Thyroid gland (tissue), 4 donors: Measurements from ENCODE around the gene ACTN3. TPM values are rescaled to one million over a fixed set of nuclear protein-coding genes. Genes with fewer than 3 reads are reported as not detected.

Source experiments
- DNase-seq, 2 donors: peaks; one replicate each; pipeline ENCODE4 v3.0.0-alpha.2; 2019
- H3K27ac ChIP-seq, 3 donors: fragments of 200-600 bp; sonication (generic); 1 replicate in 2 of 3; 2 replicates in 1 of 3; pipeline ENCODE4 v1.5.1; 2016 to 2019; ENCODE audit warnings: mild to moderate bottlenecking in 1 of 3, moderate library complexity in 1 of 3
- H3K27me3 ChIP-seq: fragments of 200-600 bp; sonication (generic); one replicate; pipeline ENCODE4 v1.5.1; 2019
- H3K36me3 ChIP-seq, 2 donors: fragments of 200-600 bp; sonication (generic); one replicate each; pipeline ENCODE4 v1.5.1; 2016 to 2019
- H3K4me1 ChIP-seq, 2 donors: fragments of 200-600 bp; sonication (generic); one replicate each; pipeline ENCODE4 v1.5.1; 2017 to 2019
- H3K4me3 ChIP-seq, 3 donors: fragments of 200-600 bp; sonication (generic); replicated peaks in 1 of 3; 1 replicate in 2 of 3; 2 replicates in 1 of 3; pipeline ENCODE4 v1.5.1; 2016; ENCODE audit warnings: mild to moderate bottlenecking in 1 of 3
- H3K9me3 ChIP-seq: fragments of 200-600 bp; sonication (generic); one replicate; pipeline ENCODE4 v1.5.1; 2017
- CTCF ChIP-seq, 6 experiments: fragments of 200-600 bp in 3 of 6; fragments of 450-650 bp in 3 of 6; sonication (generic) in 3 of 6; IDR thresholded peaks; one replicate each; pipeline ENCODE4 v1.5.1; 2016 to 2019; ENCODE audit warnings: antibody characterized with exemption in 6 of 6, mild to moderate bottlenecking in 2 of 6, inconsistent platforms in 1 of 6, moderate library complexity in 1 of 6
- POLR2A ChIP-seq, 2 donors: fragments of 450-650 bp; IDR thresholded peaks; one replicate each; pipeline ENCODE4 v1.6.1; 2017; ENCODE audit warnings: antibody characterized with exemption in 2 of 2, mild to moderate bottlenecking in 2 of 2, moderate library complexity in 1 of 2
- WGBS, 2 donors: methylation state at CpG; one replicate each; pipeline ENCODE4 v1.1.5; 2017; 5-methylcytosine and 5-hydroxymethylcytosine counted together
- intact Hi-C: fragments of 100-400 bp; cut with DNase I; formaldehyde crosslinking; loops from one replicate; pipeline ENCODE4 v1.15.1; 2023
- total RNA-seq, 4 donors: library from RNA; depleted of rRNA; stranded (reverse); fragments of >200 nt; gene quantifications; one replicate each; pipeline ENCODE4 v1.2.3, GENCODE V29; 2016

The ACTN3 gene
- under 1 TPM in 1 of 4 donors, not detected in 3; 0.27 TPM for total RNA-seq

- intact Hi-C loops: no loop called here
- Histone ChIP-seq H3K4me1 (peaks cover 15 to 16% of the 10 kb centered on the region in 2 donors), H3K36me3 (peaks cover 0 to 4% of the 10 kb centered on the region in 2 donors), H3K27ac (peak within 1 kb of the TSS in 1 of 3 donors; percentile 58), H3K9me3 (no peaks in the 10 kb centered on the region), H3K27me3 (no peaks in the 10 kb centered on the region), H3K4me3 (peak within 1 kb of the TSS; percentile 80 to 94 (median 82))
- TF ChIP-seq CTCF (IDR thresholded peaks at IDR 0.05): no peak
- TF ChIP-seq POLR2A (IDR thresholded peaks at IDR 0.05): no peak
- DNase-seq: peak; percentile 18 to 25
- 3% methylated on average over 17 to 24 of the region's 37 CpGs for WGBS, 2 donors
These were observed at the start of gene ACTN3 for GRCh38 chr11:66546368-66546965. Gene ACTN3, plus strand, starts transcription at chr11:66546903. Its CDS starts 35 bp downstream, at chr11:66546938.

GRCh38 chr11:66497206-66497605 is 49.5 kb upstream of the ACTN3 start:
- TF ChIP-seq CTCF (IDR thresholded peaks at IDR 0.05) (no peak), POLR2A (IDR thresholded peaks at IDR 0.05) (no peak)
- intact Hi-C loops: no loop called here
- H3K4me1 ChIP-seq: no peaks in the 10 kb centered on the region
- no peaks in the 10 kb centered on the region for H3K9me3 ChIP-seq
- peaks cover 19 to 30% of the 10 kb centered on the region in 2 donors for H3K36me3 ChIP-seq
- WGBS, 2 donors: 96 to 98% methylated on average over 7 to 13 of the region's 16 CpGs
- H3K27ac ChIP-seq: no peak overlapping the region
- no peak overlapping the region for H3K4me3 ChIP-seq
- DNase-seq: no peak
- no peaks in the 10 kb centered on the region for H3K27me3 ChIP-seq

- no peaks in the 10 kb centered on the region for H3K9me3 ChIP-seq
- no peaks in the 10 kb centered on the region for H3K4me1 ChIP-seq
- intact Hi-C loops: no loop called here
- H3K27me3 ChIP-seq: no peaks in the 10 kb centered on the region
- no peak overlapping the region for H3K27ac ChIP-seq
- DNase-seq: no peak
- no peak overlapping the region for H3K4me3 ChIP-seq
- WGBS, 2 donors: 95 to 97% methylated on average over 5 of the region's 5 CpGs
- H3K36me3 ChIP-seq: peaks cover 8 to 22% of the 10 kb centered on the region in 2 donors
- no peak for TF ChIP-seq POLR2A (IDR thresholded peaks at IDR 0.05)
- no peak for TF ChIP-seq CTCF (IDR thresholded peaks at IDR 0.05)
These were observed 48.2 kb upstream of the ACTN3 start for GRCh38 chr11:66498506-66498905.

DNA sequence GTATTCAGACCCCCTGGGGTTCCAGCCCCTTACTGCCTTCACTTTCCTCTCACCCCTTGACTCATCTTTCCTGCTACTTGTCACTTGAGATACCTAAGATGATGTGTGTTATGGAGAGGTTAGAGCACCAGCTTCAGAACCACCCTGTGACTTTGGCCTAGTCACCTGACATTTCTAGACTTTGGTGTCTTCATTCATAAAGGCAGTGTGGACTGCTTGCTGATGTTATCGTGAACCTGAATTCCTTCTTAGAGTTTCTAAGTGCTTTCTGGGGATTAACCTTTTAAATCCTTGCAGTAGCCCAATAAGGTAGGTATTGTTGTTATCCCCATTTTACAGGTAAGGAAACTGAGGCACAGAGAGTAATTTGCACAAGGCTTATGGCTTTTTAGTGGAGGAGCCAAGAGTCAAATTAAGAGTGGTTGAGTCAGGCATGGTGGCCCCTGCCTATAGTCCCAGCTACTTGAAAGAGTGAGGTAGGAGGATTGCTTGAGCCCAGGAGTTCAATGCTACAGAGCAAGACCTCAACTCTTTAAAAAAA is 41.4 kb upstream of the ACTN3 start:
- TF ChIP-seq CTCF (IDR thresholded peaks at IDR 0.05) (no peak), POLR2A (IDR thresholded peaks at IDR 0.05) (no peak)
- Histone ChIP-seq H3K27ac (no peak overlapping the region), H3K27me3 (no peaks in the 10 kb centered on the region), H3K4me3 (no peak overlapping the region), H3K36me3 (peaks cover 1 to 3% of the 10 kb centered on the region in 2 donors), H3K9me3 (no peaks in the 10 kb centered on the region), H3K4me1 (peaks cover 0 to 3% of the 10 kb centered on the region in 2 donors)
- intact Hi-C loops: no loop called here
- 90 to 95% methylated on average over 1 of the region's 1 CpG for WGBS, 2 donors
- DNase-seq: no peak

DNA sequence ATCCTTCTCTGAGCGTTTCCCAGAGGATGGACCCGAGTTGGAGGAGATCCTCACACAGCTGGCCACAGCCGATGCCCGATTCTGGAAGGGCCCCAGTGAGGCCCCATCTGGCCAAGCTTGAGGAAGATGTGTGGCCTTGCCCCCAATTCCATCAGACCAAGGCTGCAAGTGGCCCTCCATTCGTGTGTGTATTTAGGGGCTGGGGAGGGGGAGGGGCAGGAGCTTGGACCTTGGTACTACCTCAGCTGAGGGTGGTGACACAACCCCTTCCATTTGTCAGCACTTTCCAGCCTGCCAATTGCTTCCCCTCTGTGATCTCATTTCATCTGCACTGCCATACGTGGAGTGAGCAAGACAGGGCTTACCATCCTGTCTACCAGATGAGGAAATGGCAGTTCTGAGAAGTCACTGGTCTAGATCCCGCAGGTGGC is 37.6 kb upstream of the ACTN3 start:
- Histone ChIP-seq H3K4me3 (no peak overlapping the region), H3K27me3 (no peaks in the 10 kb centered on the region), H3K4me1 (peaks cover 0 to 10% of the 10 kb centered on the region in 2 donors), H3K36me3 (peaks cover 0 to 3% of the 10 kb centered on the region in 2 donors), H3K9me3 (no peaks in the 10 kb centered on the region), H3K27ac (no peak overlapping the region)
- 86 to 90% methylated on average over 5 to 7 of the region's 7 CpGs for WGBS, 2 donors
- intact Hi-C loops: no loop called here
- no peak for DNase-seq
- TF ChIP-seq CTCF (IDR thresholded peaks at IDR 0.05): no peak
- TF ChIP-seq POLR2A (IDR thresholded peaks at IDR 0.05): no peak
